Nephron progenitor cell (in vitro differentiated cells): ENCODE data around the gene ELMO1.

Experiments
- DNase-seq: peaks from one replicate; pipeline ENCODE4 v3.0.0; 2021
- H3K27ac Mint-ChIP-seq: 2 replicates; pipeline ENCODE4 v1.8.0; 2021; ENCODE audit warnings: mild to moderate bottlenecking, moderate library complexity, mixed read lengths
- H3K27me3 Mint-ChIP-seq: 2 replicates; pipeline ENCODE4 v1.8.0; 2021; ENCODE audit warnings: mild to moderate bottlenecking, low read depth, mixed read lengths; ENCODE audit not compliant: poor library complexity
- H3K36me3 Mint-ChIP-seq: 2 replicates; pipeline ENCODE4 v1.8.0; 2021; ENCODE audit warnings: low read depth, mixed read lengths
- H3K4me1 Mint-ChIP-seq: 2 replicates; pipeline ENCODE4 v1.8.0; 2021; ENCODE audit warnings: mixed read lengths
- H3K4me3 Mint-ChIP-seq: 2 replicates; pipeline ENCODE4 v1.8.0; 2021; ENCODE audit warnings: mild to moderate bottlenecking, moderate library complexity, mixed read lengths
- H3K9me3 Mint-ChIP-seq: 2 replicates; pipeline ENCODE4 v1.8.0; 2021; ENCODE audit warnings: mild to moderate bottlenecking, moderate library complexity, mixed read lengths
- CTCF ChIP-seq: fragments of 200-600 bp; sonication (generic); IDR thresholded peaks from 2 replicates; pipeline ENCODE4 v1.5.0; 2021; ENCODE audit warnings: antibody characterized with exemption

ELMO1 gene

DNA sequence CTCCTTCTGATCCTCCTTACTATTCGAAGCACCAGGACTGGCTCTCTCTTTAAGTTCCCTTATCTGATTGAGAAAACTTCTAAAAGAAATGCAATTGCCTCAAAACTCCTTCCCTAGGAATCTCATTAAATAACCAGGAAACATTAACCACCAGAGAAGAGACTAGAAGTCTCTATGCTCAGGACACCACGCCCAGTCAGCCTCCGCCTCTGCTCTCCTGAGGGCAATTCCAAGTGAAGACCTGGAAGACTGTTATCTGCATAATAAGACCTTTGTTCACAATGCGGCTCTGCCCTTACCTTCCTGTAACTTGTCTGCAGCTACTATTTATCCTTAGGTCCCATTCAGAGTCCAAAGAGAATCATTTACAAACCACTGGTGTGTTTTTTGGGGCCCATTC is 78.8 kb downstream of the ELMO1 start:
- no peaks in the 10 kb centered on the region for H3K4me1 Mint-ChIP-seq
- no peak overlapping the region for H3K4me3 Mint-ChIP-seq
- no peak for DNase-seq
- H3K36me3 Mint-ChIP-seq: no peaks in the 10 kb centered on the region
- H3K27me3 Mint-ChIP-seq: no peaks in the 10 kb centered on the region
- no peak overlapping the region for H3K27ac Mint-ChIP-seq
- no peak for TF ChIP-seq CTCF
- no peaks in the 10 kb centered on the region for H3K9me3 Mint-ChIP-seq

DNA sequence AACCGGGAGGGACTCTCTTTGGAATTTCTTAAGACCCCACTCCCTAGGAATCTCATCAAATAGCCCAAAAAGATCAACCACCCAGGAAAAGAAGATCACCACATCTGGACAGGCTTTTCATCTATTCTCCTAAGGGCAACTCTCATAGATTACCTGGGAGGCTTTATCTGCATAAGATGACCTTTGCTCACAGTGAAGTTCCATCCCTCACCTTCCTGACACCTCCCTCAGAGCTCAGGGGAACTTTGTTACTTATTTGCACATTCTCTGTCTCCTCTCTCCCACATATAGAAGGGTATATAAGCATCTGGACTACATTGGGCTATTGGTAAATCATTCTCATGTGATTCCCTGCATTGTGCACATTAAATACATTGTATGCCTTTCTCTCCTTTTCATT is 80.1 kb downstream of the ELMO1 start:
- no peak for TF ChIP-seq CTCF
- no peak overlapping the region for H3K4me3 Mint-ChIP-seq
- H3K4me1 Mint-ChIP-seq: no peaks in the 10 kb centered on the region
- H3K36me3 Mint-ChIP-seq: no peaks in the 10 kb centered on the region
- no peak overlapping the region for H3K27ac Mint-ChIP-seq
- H3K27me3 Mint-ChIP-seq: no peaks in the 10 kb centered on the region
- H3K9me3 Mint-ChIP-seq: no peaks in the 10 kb centered on the region
- no peak for DNase-seq

DNA sequence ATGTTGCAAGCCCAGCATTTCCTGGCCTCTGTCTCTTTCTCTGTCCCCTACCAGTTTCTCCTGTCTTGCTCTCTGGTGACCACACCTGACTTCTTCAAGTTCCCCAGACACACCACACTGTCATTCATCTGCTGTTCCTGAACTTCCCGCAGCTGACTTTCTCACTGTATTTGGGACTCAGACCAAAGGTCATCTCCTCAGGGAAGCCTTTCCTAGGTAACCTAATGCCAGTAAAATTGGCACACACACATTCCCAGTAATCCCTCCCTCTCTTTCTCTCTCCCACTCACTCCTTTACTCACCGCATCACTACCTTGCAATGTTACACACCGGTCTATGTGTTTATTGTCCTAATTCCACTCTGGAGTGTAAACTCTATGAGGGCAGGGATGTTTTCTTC is 81.7 kb downstream of the ELMO1 start:
- Mint-ChIP-seq H3K4me3 (no peak overlapping the region), H3K27me3 (no peaks in the 10 kb centered on the region), H3K36me3 (no peaks in the 10 kb centered on the region), H3K9me3 (no peaks in the 10 kb centered on the region), H3K27ac (peak overlapping the region; percentile 34), H3K4me1 (no peaks in the 10 kb centered on the region)
- DNase-seq: no peak
- no peak for TF ChIP-seq CTCF

DNA sequence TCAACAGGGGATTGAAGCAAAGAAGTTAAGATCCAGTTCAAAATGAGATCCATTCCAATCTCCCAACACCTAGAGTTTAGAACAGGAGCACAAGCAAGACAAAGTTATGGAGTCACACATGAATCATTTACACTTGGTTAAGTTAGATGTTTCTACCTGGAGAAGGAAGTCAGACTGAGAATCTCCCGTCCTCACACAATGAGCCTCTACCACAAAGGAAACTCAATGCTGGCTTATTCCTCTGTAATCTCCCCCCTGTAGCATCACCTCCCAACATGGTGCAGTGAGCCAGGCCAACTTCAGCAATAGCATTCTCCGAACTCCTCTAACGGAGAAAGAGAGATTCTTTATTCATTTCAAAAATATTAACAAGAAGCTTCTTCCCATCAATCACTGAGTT is 82.2 kb downstream of the ELMO1 start:
- H3K9me3 Mint-ChIP-seq: no peaks in the 10 kb centered on the region
- no peak overlapping the region for H3K27ac Mint-ChIP-seq
- TF ChIP-seq CTCF: no peak
- H3K4me1 Mint-ChIP-seq: no peaks in the 10 kb centered on the region
- DNase-seq: no peak
- no peaks in the 10 kb centered on the region for H3K27me3 Mint-ChIP-seq
- H3K4me3 Mint-ChIP-seq: no peak overlapping the region
- no peaks in the 10 kb centered on the region for H3K36me3 Mint-ChIP-seq

DNA sequence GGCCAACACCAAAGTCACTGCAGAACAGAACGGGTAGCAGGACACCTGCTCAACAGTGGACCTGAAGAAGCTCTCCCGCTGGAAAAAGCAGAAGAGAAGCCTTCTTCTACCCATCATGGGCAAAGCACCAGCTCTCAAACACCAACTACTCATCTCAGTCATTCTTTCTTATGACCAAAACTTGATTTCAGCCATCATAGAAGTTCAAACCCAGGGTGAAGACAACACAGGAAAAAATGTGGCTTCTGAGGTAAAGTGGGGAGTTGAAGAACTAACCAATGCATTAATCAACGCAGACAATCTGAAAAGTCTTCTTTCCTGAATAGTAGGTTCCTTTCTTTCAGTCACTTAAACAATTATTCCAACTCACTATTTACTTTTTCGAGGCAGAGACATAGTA is 83.3 kb downstream of the ELMO1 start:
- no peak for TF ChIP-seq CTCF
- peaks cover 2% of the 10 kb centered on the region for H3K4me1 Mint-ChIP-seq
- no peak overlapping the region for H3K27ac Mint-ChIP-seq
- DNase-seq: no peak
- no peaks in the 10 kb centered on the region for H3K27me3 Mint-ChIP-seq
- H3K36me3 Mint-ChIP-seq: no peaks in the 10 kb centered on the region
- no peaks in the 10 kb centered on the region for H3K9me3 Mint-ChIP-seq
- no peak overlapping the region for H3K4me3 Mint-ChIP-seq

GRCh38 chr7:37364856-37365255 is 83.8 kb downstream of the ELMO1 start:
- Mint-ChIP-seq H3K9me3 (no peaks in the 10 kb centered on the region), H3K27me3 (no peaks in the 10 kb centered on the region), H3K36me3 (no peaks in the 10 kb centered on the region), H3K27ac (no peak overlapping the region), H3K4me3 (no peak overlapping the region), H3K4me1 (peaks cover 7% of the 10 kb centered on the region)
- TF ChIP-seq CTCF: no peak
- no peak for DNase-seq
